H9 (cell line): ENCODE results near the gene BRSK2. TPM values are rescaled to one million over a fixed set of nuclear protein-coding genes. Genes with fewer than 3 reads are reported as not detected.

Experiments used
- DNase-seq: peaks from one replicate; pipeline ENCODE4 v3.0.0-alpha.2; 2017
- H2AFZ ChIP-seq: one replicate; pipeline ENCODE4 v1.6.1; 2013; ENCODE audit warnings: mild to moderate bottlenecking, low read length, control low read depth, moderate library complexity
- H2AK5ac ChIP-seq: 2 replicates; pipeline ENCODE4 v1.6.1; 2013; ENCODE audit warnings: low read length, control low read depth, mixed read lengths; ENCODE audit not compliant: insufficient read length
- H2BK120ac ChIP-seq: one replicate; pipeline ENCODE4 v1.6.1; 2013; ENCODE audit warnings: low read depth, mild to moderate bottlenecking, low read length, control low read depth, inconsistent platforms; ENCODE audit not compliant: poor library complexity, severe bottlenecking
- H2BK12ac ChIP-seq: 2 replicates; pipeline ENCODE4 v1.6.1; 2013; ENCODE audit warnings: low read length, control low read depth, mixed read lengths, low read depth; ENCODE audit not compliant: insufficient read length
- H2BK15ac ChIP-seq: 2 replicates; pipeline ENCODE4 v1.6.1; 2013; ENCODE audit warnings: low read depth, low read length, control low read depth
- H2BK20ac ChIP-seq: one replicate; pipeline ENCODE4 v1.6.1; 2013; ENCODE audit warnings: low read depth, mild to moderate bottlenecking, low read length, control low read depth, inconsistent platforms; ENCODE audit not compliant: poor library complexity, severe bottlenecking
- H2BK5ac ChIP-seq: 2 replicates; pipeline ENCODE4 v1.6.1; 2013; ENCODE audit warnings: low read length, control low read depth, mixed read lengths; ENCODE audit not compliant: insufficient read length
- H3K14ac ChIP-seq: 2 replicates; pipeline ENCODE4 v1.6.1; 2013; ENCODE audit warnings: low read length, control low read depth; ENCODE audit not compliant: insufficient read depth
- H3K18ac ChIP-seq: 2 replicates; pipeline ENCODE4 v1.6.1; 2013; ENCODE audit warnings: low read depth, mild to moderate bottlenecking, mixed read lengths, low read length, control low read depth; ENCODE audit not compliant: insufficient read length
- H3K23ac ChIP-seq: 2 replicates; pipeline ENCODE4 v1.6.1; 2013; ENCODE audit warnings: low read length, control low read depth, mixed read lengths, low read depth; ENCODE audit not compliant: insufficient read length
- H3K23me2 ChIP-seq: 2 replicates; pipeline ENCODE4 v1.6.1; 2013; ENCODE audit warnings: low read depth, mild to moderate bottlenecking, mixed read lengths, low read length, control low read depth; ENCODE audit not compliant: insufficient read length, poor library complexity, severe bottlenecking
- H3K27ac ChIP-seq: 2 replicates; pipeline ENCODE4 v1.5.1; 2013; ENCODE audit warnings: low read length, control low read depth, mixed read lengths, low read depth; ENCODE audit not compliant: insufficient read length
- H3K27me3 ChIP-seq: 2 replicates; pipeline ENCODE4 v1.6.1; 2013; ENCODE audit warnings: low read length, control low read depth, inconsistent platforms; ENCODE audit not compliant: insufficient read depth
- H3K4ac ChIP-seq: 2 replicates; pipeline ENCODE4 v1.6.1; 2013; ENCODE audit warnings: low read depth, mild to moderate bottlenecking, control low read depth, inconsistent platforms, low read length, moderate library complexity
- H3K4me1 ChIP-seq: 2 replicates; pipeline ENCODE4 v1.6.1; 2013; ENCODE audit warnings: low read length, control low read depth, inconsistent platforms; ENCODE audit not compliant: insufficient read depth
- H3K4me2 ChIP-seq: 2 replicates; pipeline ENCODE4 v1.6.1; 2013; ENCODE audit warnings: low read length, control low read depth, mixed read lengths; ENCODE audit not compliant: insufficient read length, insufficient read depth
- H3K56ac ChIP-seq: 2 replicates; pipeline ENCODE4 v1.6.1; 2013; ENCODE audit warnings: low read depth, mild to moderate bottlenecking, mixed read lengths, low read length, control low read depth; ENCODE audit not compliant: insufficient read length
- H3K79me1 ChIP-seq: 2 replicates; pipeline ENCODE4 v1.6.1; 2013; ENCODE audit warnings: low read depth, mild to moderate bottlenecking, moderate library complexity, low read length, control low read depth, inconsistent platforms; ENCODE audit not compliant: insufficient read depth, poor library complexity, severe bottlenecking
- H3K79me2 ChIP-seq: 2 replicates; pipeline ENCODE4 v1.6.1; 2013; ENCODE audit warnings: low read length, control low read depth, inconsistent platforms; ENCODE audit not compliant: insufficient read depth
- H3K9ac ChIP-seq: 2 replicates; pipeline ENCODE4 v1.6.1; 2013; ENCODE audit warnings: low read length, control low read depth, mixed read lengths; ENCODE audit not compliant: insufficient read length; ENCODE audit errors: extremely low read depth
- H3K9me3 ChIP-seq: one replicate; pipeline ENCODE4 v1.6.1; 2013; ENCODE audit warnings: low read depth, low read length, inconsistent platforms; ENCODE audit not compliant: control insufficient read depth
- H3T11ph ChIP-seq: one replicate; pipeline ENCODE4 v1.6.1; 2013; ENCODE audit warnings: mild to moderate bottlenecking, low read length, control low read depth, inconsistent platforms
- H4K20me1 ChIP-seq: one replicate; pipeline ENCODE4 v1.6.1; 2013; ENCODE audit not compliant: control insufficient read depth, insufficient read length, insufficient read depth
- H4K5ac ChIP-seq: 2 replicates; pipeline ENCODE4 v1.6.1; 2013; ENCODE audit warnings: low read depth, mild to moderate bottlenecking, mixed read lengths, low read length, control low read depth; ENCODE audit not compliant: insufficient read length
- H4K8ac ChIP-seq: replicated peaks from 2 replicates; pipeline ENCODE4 v1.6.1; 2013; ENCODE audit warnings: low read length, control low read depth, mixed read lengths, low read depth; ENCODE audit not compliant: insufficient read length
- H4K91ac ChIP-seq: 2 replicates; pipeline ENCODE4 v1.6.1; 2013; ENCODE audit warnings: low read depth, mild to moderate bottlenecking, moderate library complexity, mixed read lengths, low read length, control low read depth; ENCODE audit not compliant: insufficient read length
- H3K27ac Mint-ChIP-seq, 3 experiments: 2 replicates in 2 of 3; 3 replicates in 1 of 3; pipeline ENCODE4 v1.8.0; 2020 to 2021; ENCODE audit warnings: mixed read lengths in 3 of 3, mild to moderate bottlenecking in 1 of 3, moderate library complexity in 1 of 3
- H3K27me3 Mint-ChIP-seq: 2 replicates; pipeline ENCODE4 v1.8.0; 2021; ENCODE audit warnings: low read depth, mild to moderate bottlenecking, moderate library complexity, mixed read lengths
- H3K36me3 Mint-ChIP-seq, 3 experiments: 2 replicates in 2 of 3; 3 replicates in 1 of 3; pipeline ENCODE4 v1.8.0; 2020 to 2021; ENCODE audit warnings: low read depth in 3 of 3, mixed read lengths in 3 of 3; ENCODE audit not compliant: insufficient read depth in 1 of 3
- H3K4me1 Mint-ChIP-seq, 2 experiments: 2 replicates each; pipeline ENCODE4 v1.8.0; 2020; ENCODE audit warnings: mixed read lengths in 2 of 2
- H3K4me3 Mint-ChIP-seq, 2 experiments: 2 replicates in 1 of 2; 3 replicates in 1 of 2; pipeline ENCODE4 v1.8.0; 2020 to 2021; ENCODE audit warnings: mild to moderate bottlenecking in 2 of 2, mixed read lengths in 2 of 2, moderate library complexity in 1 of 2
- H3K9me3 Mint-ChIP-seq, 2 experiments: 2 replicates in 1 of 2; 3 replicates in 1 of 2; pipeline ENCODE4 v1.8.0; 2020; ENCODE audit warnings: mild to moderate bottlenecking in 2 of 2, mixed read lengths in 2 of 2, moderate library complexity in 1 of 2
- WGBS: extraction: QIAGEN DNeasy Blood & Tissue Kit; methylation state at CpG from one replicate; pipeline ENCODE4 v1.1.7; 2013; ENCODE audit warnings: missing lambda C conversion rate, low lambda C conversion rate, mixed read lengths; ENCODE audit not compliant: insufficient read length; ENCODE audit errors: extremely low coverage; 5-methylcytosine and 5-hydroxymethylcytosine counted together
- total RNA-seq: library from RNA; stranded (reverse); gene quantifications from 2 replicates; pipeline ENCODE4 v1.2.1, GENCODE V29; 2021
- TF ChIP-seq, protein P1 (sequence below): fragments of 200-600 bp; sonication (generic); conservative IDR thresholded peaks from 3 replicates; pipeline ENCODE4 v1.8.0; 2021; ENCODE audit warnings: antibody characterized with exemption, mild to moderate bottlenecking

The BRSK2 gene
- total RNA-seq, 1 experiment from 2014 or later = 28.4 TPM

- H2BK5ac ChIP-seq = no peak overlapping the region
- no peaks in the 10 kb centered on the region for H3K9me3 Mint-ChIP-seq
- H3K4ac ChIP-seq = no peak overlapping the region
- TF ChIP-seq, protein P1, sequence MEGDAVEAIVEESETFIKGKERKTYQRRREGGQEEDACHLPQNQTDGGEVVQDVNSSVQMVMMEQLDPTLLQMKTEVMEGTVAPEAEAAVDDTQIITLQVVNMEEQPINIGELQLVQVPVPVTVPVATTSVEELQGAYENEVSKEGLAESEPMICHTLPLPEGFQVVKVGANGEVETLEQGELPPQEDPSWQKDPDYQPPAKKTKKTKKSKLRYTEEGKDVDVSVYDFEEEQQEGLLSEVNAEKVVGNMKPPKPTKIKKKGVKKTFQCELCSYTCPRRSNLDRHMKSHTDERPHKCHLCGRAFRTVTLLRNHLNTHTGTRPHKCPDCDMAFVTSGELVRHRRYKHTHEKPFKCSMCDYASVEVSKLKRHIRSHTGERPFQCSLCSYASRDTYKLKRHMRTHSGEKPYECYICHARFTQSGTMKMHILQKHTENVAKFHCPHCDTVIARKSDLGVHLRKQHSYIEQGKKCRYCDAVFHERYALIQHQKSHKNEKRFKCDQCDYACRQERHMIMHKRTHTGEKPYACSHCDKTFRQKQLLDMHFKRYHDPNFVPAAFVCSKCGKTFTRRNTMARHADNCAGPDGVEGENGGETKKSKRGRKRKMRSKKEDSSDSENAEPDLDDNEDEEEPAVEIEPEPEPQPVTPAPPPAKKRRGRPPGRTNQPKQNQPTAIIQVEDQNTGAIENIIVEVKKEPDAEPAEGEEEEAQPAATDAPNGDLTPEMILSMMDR = no peak
- no peak overlapping the region for H4K5ac ChIP-seq
- no CpG with 5 or more reads among the region's 36 CpGs for WGBS
- no peaks in the 10 kb centered on the region for H4K20me1 ChIP-seq
- peaks cover 0 to 13% (median 2%) of the 10 kb centered on the region in 3 experiments; a peak in 3 of 7 replicates for H3K36me3 Mint-ChIP-seq
- H3K9me3 ChIP-seq = no peaks in the 10 kb centered on the region
- H2BK15ac ChIP-seq = no peak overlapping the region
- no peak overlapping the region for H3K4me3 Mint-ChIP-seq
- no peak overlapping the region for H2BK120ac ChIP-seq
- no peak for DNase-seq
- no peaks in the 10 kb centered on the region for H3K23me2 ChIP-seq
- H2BK12ac ChIP-seq = no peak overlapping the region
- H3K27me3 ChIP-seq = no peaks in the 10 kb centered on the region
- H3K4me1 ChIP-seq = no peaks in the 10 kb centered on the region
- no peak overlapping the region for H2AFZ ChIP-seq
- no peak overlapping the region for H3K27ac ChIP-seq
- no peak overlapping the region for H4K91ac ChIP-seq
- no peak overlapping the region for H2AK5ac ChIP-seq
- 0 out of 4 replicates have a peak, but pooled peaks cover 0 to 3% of the 10 kb centered on the region in 2 experiments for H3K4me1 Mint-ChIP-seq
- no peak overlapping the region for H3K4me2 ChIP-seq
- H3K56ac ChIP-seq = no peak overlapping the region
- no peak overlapping the region for H3K9ac ChIP-seq
- H2BK20ac ChIP-seq = no peak overlapping the region
- no peak overlapping the region for H3K18ac ChIP-seq
- H4K8ac ChIP-seq = no peak overlapping the region
- peaks cover 3% of the 10 kb centered on the region for H3K79me1 ChIP-seq
- no peaks in the 10 kb centered on the region for H3K27me3 Mint-ChIP-seq
- H3K23ac ChIP-seq = no peak overlapping the region
- H3T11ph ChIP-seq = no peak overlapping the region
- no peaks in the 10 kb centered on the region for H3K79me2 ChIP-seq
- H3K14ac ChIP-seq = no peak overlapping the region; the same call in 1 of the 2 replicates
- H3K27ac Mint-ChIP-seq = no peak overlapping the region
Observed at GRCh38 chr11:1480555-1481482, 91.1 kb downstream of the BRSK2 start.
